Measurements from ENCODE around the gene RAMP3. TPM values are rescaled to one million over a fixed set of nuclear protein-coding genes. Genes with fewer than 3 reads are reported as not detected.
A peak's percentile ranks its signal among the peaks of the same experiment; 100 is the strongest.
"Not testable (repeated sequence)": the region's sequence is repeated elsewhere in the genome, so short reads cannot be mapped to it uniquely, and the experiment has no call there.

Gene RAMP3
- total RNA-seq, 1 donor from 2014 or later, result not detected

- no peak for DNase-seq (ENCODE audit: low read depth)
Measured at GRCh38 chr7:45131891-45132290, 25.7 kb upstream of the RAMP3 start.

GRCh38 chr7:45132708-45133320 lies 24.8 kb upstream of the RAMP3 start:
- peak; percentile 54 for DNase-seq (ENCODE audit: low read depth)

- no peak for DNase-seq (ENCODE audit: low read depth)
Measured at GRCh38 chr7:45133352-45133751, 24.2 kb upstream of the RAMP3 start.

GRCh38 chr7:45133877-45134276 lies 23.7 kb upstream of the RAMP3 start:
- DNase-seq (ENCODE audit: low read depth), result no peak

- peak; percentile 90 for DNase-seq (ENCODE audit: low read depth)
Measured at GRCh38 chr7:45136106-45137060, 21.2 kb upstream of the RAMP3 start.

GRCh38 chr7:45138433-45139267 lies 18.9 kb upstream of the RAMP3 start:
- no peak for DNase-seq (ENCODE audit: low read depth)

- DNase-seq (ENCODE audit: low read depth), result no peak
Measured at GRCh38 chr7:45140827-45141226, 16.8 kb upstream of the RAMP3 start.

GRCh38 chr7:45143616-45144015 lies 14.0 kb upstream of the RAMP3 start:
- no peak for DNase-seq (ENCODE audit: low read depth)

- DNase-seq (ENCODE audit: low read depth), result no peak
Measured at GRCh38 chr7:45145881-45146280, 11.7 kb upstream of the RAMP3 start.

GRCh38 chr7:45146531-45147379 lies 10.8 kb upstream of the RAMP3 start:
- no peak for DNase-seq (ENCODE audit: low read depth)

- DNase-seq (ENCODE audit: low read depth), result no peak
Measured at GRCh38 chr7:45147858-45148652, 9.5 kb upstream of the RAMP3 start.

GRCh38 chr7:45148653-45148973 lies 9.0 kb upstream of the RAMP3 start:
- no peak for DNase-seq (ENCODE audit: low read depth)

GRCh38 chr7:45149606-45150005 lies 8.0 kb upstream of the RAMP3 start:
- no peak for DNase-seq (ENCODE audit: low read depth)

- DNase-seq (ENCODE audit: low read depth), result no peak
Measured at GRCh38 chr7:45150199-45150598, 7.4 kb upstream of the RAMP3 start.

- DNase-seq (ENCODE audit: low read depth), result no peak
Measured at GRCh38 chr7:45151131-45151684, 6.4 kb upstream of the RAMP3 start.

GRCh38 chr7:45151967-45152366 lies 5.6 kb upstream of the RAMP3 start:
- DNase-seq (ENCODE audit: low read depth), result no peak

GRCh38 chr7:45153233-45153632 lies 4.4 kb upstream of the RAMP3 start:
- DNase-seq (ENCODE audit: low read depth), result no peak

- not testable (repeated sequence) for DNase-seq (ENCODE audit: low read depth)
Measured at GRCh38 chr7:45153861-45154260, 3.7 kb upstream of the RAMP3 start.

GRCh38 chr7:45155357-45155900 lies 2.2 kb upstream of the RAMP3 start:
- no peak for DNase-seq (ENCODE audit: low read depth)

Data from myocyte (in vitro differentiated cells).